GM19467 (cell line): Measurements from ENCODE around the gene AKT2.
"Not testable (repeated sequence)": the region's sequence is repeated elsewhere in the genome, so short reads cannot be mapped to it uniquely, and the experiment has no call there.

Experiments
- ATAC-seq: cut with Tn5 transposase; IDR thresholded peaks from one replicate; pipeline ENCODE4 v1.9.1; 2021; ENCODE audit warnings: mild to moderate bottlenecking, moderate library complexity; ENCODE audit not compliant: unreplicated experiment

The AKT2 gene

DNA sequence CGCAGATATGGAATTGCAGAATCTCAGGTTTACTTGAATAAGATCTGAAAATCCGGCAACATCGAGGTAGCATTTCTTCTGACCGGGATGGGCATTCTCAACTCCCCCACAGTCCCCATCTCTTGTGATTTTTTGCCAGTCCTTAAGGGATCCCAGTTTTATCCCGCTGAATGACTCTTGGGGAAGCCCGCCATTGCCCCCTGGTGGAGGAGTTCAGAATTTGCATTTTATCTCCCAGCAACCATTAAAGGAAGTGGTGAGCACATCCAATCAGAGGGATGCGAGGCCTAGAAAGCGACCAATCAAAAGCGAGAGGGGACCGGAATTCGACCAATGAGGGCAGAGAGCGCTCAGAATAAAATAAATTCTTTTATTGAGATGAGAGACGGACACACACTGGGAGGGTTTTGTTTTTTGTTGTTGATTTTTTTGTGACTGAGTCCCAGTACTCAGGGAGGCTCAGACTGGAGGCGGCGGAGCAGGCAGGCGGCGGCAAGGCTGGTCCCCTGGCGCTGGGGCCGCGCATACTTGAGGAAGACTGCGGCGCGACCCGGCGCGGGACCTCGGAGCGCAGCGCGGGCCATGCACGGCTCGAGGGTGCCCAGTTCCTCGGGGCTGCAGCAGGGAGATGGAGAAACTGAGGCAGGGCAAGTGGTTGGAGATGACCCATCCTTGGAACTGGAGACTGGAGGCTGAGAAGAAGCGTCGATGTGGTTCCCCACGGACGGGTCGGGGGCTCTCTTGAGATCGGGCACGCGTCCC is 63.1 kb downstream of the AKT2 start:
- ATAC-seq = no peak

DNA sequence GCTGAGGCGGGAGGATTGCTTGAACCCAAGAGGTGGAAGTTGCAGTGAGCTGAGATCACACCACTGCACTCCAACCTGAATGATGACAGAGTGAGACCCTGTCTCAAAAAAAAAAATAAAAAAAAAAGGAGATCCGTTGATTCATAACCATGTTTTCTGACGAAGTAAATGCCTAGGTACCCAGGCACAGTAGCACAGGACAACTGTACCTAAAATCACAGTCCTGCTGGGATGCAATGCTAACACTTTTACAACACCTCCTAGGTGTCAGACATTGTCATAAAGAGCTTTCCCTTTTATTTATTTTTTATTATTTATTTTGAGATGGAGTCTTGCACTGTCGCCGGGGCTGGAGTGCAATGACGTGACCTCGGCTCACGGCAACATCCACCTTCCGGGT is 64.5 kb downstream of the AKT2 start:
- ATAC-seq = no peak

DNA sequence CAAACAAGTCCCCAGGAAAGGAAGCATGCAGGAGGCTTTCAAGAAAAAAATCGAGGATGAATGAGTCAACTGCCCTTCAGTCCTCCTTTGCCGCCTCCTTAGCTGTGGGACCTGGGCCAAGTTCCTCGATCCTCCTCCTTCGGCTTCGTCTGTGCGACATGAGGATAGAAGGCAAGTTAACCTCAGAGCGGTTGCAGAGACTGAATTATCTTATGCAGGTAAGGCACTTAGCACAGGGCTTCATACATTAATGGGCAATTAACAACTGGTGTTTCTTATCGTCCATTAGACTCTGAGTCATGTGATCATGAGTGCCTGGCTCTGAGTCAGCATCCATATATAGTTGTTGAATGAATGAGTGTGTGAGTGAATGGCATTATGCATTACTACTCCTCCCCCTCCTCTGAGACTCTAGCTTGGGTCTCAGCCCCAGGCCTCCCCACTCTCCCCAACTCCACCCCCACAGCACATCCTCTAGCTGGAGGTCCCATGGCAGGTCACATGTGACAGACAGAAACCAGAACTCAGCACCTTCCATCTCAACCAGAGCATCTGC is 65.3 kb downstream of the AKT2 start:
- ATAC-seq = no peak

DNA sequence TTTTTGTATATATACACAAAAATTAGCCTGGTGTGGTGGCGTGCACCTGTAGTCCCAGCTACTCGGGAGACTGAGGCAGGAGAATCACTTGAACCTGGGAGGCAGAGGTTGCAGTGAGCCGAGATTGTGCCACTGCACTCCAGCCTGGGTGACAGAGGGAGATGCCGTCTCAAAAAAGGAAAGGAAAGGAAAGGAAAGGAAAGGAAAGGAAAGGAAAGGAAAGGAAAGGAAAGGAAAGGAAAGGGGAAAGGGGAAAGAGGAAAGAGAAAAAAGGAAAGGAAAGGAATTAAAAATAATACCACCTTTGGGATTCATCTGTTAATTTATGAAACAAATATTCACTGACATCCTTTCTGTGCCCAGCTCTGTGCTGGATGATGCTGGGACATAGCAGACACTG is 66.1 kb downstream of the AKT2 start:
- ATAC-seq = not testable (repeated sequence)

DNA sequence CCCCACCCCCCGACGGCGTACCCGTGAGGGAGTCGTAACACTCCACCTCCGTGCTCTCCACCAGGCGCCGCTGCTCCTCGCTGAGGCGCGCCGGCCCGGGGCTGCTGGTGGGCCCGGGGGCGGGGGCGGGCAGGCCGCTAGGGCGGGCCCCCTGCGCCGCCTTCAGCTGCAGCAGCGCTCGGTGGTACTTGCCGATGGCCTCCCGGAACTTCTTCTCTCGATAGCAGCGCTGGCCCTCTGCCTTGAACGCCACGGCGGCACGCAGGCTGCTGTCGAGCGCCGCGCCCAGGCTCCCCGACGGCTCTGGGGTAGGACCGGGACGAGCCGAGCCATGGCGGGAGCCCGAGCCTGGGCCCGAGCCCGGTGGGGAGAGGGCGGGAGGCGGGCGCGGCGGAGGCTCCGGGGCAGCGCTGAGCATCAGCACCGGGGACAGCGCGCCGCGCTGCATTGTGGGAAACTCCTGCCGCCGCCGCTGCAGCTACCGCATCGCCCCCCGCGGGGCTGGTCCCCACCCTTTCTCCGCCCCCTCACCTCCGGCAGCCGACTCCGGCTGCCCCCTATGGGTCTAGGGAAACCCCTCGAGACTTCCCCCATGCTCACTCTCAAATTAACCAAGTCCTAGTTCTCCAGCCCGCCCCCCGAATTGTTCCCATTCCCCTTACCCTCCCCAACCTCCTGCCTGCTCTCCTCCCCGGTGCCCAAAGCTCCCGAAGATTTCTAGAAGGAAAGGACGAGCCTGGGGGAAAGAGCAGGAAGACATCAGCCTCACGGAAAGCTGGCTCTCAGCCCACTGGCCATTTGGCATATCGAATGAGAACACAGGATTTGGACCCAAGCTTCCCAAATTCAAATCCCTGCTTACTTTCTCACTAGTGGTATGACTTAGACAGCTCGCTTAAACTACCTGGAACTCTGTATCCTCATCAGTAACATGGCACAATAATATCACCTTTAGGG is 66.9 kb downstream of the AKT2 start, which contains the start of gene TTC9B:
TSS of gene TTC9B (minus strand) at position 451 of the 957 bp plus-strand sequence. CDS start at position 448, 3 bp downstream.
- ATAC-seq = no peak

DNA sequence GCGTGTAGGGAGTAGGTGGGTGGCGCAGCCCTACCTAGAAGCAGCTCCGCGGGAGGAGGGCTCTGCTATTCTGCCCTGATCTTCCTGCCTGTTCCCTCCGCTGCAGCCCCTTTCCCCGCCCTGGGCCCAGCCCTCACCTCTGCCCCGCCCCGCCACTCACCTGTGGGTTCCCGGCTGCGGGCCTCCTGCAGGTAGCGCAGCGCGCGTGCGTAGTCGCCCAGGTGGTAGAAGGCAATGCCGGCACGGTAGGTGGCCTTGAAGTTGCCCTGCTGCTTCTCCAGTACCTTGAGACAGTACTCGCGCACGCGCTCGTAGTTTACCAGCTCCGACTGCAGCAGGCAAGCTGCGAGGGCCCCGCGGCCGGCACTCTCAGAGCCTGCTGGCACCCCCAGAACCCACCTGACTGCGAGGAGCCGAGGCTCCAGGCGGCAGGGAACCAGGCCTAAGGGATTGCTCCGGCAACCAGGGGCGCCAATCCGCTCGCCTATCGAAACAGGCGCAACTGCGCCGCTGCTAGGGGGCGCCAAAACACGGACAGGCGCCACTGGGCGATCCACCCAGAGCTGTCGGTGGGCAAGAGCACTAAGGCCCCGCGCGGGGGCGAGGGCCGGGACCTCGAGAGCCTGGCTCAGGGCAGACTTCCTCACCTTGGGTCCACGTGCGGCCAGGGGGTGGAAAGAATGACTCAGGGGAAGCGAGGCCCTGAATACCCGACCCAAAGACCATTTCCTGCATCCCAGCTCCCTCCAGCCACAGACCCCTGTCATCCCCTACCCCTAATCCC is 67.9 kb downstream of the AKT2 start:
- no peak for ATAC-seq

DNA sequence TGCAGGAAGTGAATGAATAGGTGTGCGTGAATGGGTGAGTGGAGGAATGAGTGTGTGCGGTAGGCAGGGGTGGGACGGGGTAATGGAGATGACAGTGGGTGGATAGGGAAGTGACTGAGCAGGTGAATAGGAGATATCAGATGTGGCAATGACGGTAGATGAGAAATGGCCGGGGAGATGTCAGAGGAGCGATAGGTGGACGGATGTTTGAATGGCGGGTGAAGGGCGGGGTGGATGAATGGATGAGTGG is 68.4 kb downstream of the AKT2 start:
- ATAC-seq = no peak

DNA sequence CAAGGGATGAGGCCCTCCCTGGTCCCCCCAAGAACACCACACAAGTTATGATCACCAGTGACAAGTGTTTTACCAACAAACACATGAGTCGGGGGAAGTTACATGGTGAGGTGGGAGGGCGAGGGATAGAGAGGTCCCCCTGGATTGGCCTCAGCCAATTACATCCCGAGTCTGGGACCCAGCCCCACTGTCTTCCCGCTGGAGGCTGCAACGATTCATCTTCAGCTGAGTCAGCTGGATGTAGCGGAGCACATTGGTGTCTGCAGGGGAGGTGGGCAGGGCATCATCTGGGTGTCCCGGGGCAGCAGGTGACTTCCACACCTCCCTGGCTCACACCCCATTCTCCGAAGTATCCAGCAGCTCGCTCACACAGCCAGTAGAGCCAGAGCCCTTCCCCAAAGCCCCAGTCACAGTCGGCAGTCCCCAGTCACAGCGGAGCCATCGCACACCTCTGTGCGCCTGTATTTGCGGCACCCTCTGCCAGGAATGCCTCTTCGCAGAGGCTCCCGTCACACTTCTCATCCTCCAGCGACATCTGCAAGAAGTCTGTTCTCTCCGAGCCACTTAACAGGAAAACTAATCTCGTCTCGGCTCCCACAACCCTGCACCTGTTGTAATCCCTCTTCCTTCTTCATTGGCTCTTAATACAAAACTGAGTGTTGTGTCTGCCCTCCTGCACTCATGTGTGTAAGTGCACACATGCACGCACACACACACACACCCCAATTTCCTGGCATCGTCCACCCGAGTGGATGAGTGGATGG is 69.0 kb downstream of the AKT2 start:
- ATAC-seq = no peak

DNA sequence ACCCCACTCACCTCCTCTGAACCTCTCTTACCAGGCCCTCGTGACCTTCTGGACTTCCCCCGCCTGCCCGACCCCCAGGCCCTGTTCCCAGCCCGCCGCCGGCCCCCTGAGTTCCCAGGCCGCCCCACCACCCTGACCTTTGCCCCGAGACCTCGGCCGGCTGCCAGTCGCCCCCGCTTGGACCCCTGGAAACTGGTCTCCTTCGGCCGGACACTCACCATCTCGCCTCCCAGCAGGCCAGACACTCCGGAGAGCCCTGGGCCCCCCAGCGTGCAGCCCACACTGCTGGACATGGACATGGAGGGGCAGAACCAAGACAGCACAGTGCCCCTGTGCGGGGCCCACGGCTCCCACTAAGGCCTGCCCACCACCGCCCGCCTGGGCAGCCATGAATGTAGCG is 70.2 kb downstream of the AKT2 start:
- ATAC-seq = no peak

DNA sequence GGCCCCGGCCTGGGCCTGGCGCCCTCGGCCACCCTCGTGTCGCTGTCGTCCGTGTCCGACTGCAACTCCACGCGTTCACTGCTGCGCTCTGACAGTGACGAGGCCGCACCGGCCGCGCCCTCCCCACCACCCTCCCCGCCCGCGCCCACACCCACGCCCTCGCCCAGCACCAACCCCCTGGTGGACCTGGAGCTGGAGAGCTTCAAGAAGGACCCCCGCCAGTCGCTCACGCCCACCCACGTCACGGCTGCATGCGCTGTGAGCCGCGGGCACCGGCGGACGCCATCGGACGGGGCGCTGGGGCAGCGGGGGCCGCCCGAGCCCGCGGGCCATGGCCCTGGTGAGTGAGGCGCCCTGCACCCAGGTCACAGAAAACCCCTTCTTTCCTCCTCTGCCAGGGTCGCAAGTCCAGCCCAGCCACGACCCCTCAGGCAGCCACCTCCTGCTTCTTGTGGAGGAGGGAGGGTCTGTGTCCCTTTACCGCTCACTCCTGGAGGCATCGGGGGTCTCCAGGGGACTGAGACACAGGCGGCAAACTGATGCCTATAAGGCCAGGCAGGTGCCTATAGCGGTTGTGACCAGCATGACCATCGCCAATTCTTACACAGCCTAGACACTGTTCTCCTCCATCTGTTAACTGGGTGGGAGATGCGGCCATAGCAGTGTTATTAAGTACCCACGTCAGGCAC is 71.1 kb downstream of the AKT2 start:
- no peak for ATAC-seq

DNA sequence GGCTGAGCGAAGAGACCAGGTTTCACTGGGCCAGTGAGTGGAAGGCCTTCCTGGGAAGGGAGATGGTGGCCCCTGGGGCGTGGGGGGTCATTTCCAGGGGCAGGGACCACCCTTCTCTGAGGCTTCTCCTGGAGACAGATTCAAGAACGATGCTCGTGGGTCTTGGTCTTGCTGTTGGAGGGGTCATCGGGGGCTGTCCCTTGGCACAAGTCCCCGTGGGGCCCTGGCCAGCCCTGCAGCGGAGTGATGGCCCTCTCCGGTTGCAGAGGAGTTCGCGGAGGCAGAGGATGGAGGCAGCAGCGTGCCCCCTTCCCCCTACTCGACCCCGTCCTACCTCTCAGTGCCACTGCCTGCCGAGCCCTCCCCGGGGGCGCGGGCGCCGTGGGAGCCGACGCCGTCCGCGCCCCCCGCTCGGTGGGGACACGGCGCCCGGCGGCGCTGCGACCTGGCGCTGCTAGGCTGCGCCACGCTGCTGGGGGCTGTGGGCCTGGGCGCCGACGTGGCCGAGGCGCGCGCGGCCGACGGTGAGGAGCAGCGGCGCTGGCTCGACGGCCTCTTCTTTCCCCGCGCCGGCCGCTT is 71.8 kb downstream of the AKT2 start:
- ATAC-seq = no peak

DNA sequence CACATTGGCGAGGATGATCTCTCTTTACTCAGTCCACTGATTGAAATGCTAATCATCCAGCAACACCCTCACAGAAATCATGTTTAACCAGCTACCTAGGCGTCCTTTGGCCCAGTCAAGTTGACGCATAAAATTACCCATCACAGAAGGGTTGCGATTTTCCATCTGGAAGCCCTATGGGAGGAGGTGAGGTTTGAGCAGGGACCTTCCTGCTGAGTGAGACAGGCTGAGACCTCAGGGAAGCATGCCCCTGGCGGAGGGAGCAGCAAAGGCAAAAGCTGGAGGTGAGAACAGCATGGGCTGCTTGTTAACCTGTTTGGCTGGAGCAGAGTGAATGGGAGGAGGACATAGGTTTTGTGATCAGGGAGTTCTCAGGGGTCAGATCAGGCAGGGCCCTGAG is 74.3 kb downstream of the AKT2 start:
- no peak for ATAC-seq

DNA sequence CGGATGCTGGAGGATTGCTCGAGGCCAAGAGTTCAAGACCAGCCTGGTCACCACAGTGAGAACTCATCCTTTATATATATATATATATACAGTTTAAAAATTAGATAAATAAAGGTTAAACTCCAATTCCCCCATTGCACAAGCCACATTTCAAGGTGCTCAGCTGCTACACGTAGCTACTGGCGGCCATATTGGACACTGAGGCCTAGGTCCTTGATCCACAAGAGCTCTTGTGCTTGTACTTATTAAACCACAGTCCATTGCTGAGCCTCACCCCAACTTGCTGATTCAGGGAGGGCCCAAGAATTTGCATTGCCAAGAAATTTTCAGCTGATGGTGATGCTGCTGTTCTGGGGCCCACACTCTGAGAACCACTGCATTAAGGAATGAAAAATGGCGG is 76.5 kb downstream of the AKT2 start:
- no peak for ATAC-seq

DNA sequence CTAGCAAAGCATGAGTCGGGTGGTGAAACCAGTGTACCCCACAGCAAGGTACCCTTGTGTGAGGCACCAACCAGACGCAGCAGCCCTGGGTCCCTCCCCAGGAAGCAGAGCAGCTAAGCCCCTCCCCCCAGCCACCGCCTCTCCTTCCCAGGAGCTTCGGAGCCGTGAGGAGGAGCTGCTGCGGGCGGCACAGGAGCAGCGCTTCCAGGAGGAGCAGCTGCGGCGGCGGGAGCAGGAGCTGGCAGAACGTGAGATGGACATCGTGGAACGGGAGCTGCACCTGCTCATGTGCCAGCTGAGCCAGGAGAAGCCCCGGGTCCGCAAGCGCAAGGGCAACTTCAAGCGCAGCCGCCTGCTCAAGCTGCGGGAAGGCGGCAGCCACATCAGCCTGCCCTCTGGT is 79.4 kb downstream of the AKT2 start:
- no peak for ATAC-seq

DNA sequence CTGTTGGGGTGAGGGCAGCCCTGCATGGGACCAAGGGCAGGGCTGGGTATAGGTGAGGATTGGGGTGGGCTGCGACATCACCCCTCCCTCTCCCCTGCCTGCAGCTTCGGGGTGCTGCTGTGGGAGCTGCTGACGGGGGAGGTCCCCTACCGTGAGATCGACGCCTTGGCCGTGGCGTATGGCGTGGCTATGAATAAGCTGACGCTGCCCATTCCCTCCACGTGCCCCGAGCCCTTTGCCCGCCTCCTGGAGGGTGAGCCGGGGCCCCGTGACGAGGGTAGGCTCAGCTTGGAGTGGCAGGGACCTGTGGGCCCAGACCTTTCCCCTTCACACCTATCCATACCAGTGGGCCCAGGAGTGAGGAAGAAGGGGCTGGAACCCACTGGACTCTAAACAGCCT is 80.8 kb downstream of the AKT2 start:
- no peak for ATAC-seq

DNA sequence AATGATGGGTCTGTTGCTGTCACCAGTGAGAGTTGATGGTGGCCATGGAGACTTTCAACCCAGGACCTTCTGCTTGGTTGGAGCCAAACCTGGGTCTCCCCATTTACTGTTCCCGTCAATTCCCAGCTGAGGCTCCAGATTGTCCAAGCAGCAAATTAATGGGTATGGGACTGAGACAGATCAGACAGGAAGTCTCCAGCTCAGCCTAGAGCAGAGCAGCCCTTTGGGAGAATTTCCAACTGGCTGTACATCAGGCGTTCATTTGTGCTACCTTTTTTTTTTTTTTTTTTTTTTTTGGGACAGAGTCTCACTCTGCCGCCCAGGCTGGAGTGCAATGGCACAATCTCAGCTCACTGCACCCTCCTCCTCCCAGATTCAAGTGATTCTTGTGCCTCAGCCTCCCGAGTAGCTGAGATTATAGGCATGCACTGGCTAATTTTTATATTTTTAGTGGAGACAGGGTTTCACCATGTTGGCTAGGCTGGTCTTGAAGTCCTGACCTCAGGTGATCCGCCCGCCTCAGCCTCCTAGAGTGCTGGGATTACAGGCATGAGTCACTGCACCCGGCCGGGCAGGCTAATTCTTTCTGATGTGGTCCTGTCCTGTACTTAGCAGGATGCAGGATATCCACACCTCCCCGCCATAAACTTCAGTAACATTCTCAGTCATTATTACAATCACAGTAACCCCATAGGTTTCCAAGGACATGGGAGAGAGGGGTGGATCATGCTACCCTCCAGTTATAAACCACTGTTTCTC is 84.6 kb downstream of the AKT2 start:
- no peak for ATAC-seq

DNA sequence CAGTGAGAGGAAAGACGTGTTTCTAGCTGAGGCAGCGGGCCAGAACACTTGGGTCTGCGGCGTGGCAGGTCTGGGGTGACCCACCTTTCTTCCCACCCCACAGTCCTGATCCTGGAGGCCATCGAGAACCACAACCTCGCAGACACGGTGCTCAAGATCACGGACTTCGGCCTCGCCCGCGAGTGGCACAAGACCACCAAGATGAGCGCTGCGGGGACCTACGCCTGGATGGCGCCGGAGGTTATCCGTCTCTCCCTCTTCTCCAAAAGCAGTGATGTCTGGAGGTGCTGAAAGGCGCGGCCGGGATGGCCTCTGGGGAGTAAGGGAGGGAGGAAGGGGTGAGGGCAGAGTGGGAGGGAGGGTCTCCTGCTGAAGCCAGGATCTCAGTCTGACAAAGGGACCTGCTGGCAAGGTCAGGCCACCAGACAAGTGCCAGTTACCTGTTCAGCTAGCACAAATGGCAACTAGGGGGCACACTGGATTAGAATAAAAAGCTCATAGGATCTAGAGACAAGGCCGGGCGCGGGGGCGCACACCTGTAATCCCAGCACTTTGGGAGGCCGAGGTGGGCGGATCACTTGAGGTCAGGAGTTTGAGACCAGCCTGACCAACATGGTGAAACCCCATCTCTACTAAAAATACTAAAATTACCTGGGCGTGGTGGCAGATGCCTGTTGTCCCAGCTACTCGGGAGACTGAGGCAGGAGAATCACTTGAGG is 86.7 kb downstream of the AKT2 start:
- no peak for ATAC-seq

DNA sequence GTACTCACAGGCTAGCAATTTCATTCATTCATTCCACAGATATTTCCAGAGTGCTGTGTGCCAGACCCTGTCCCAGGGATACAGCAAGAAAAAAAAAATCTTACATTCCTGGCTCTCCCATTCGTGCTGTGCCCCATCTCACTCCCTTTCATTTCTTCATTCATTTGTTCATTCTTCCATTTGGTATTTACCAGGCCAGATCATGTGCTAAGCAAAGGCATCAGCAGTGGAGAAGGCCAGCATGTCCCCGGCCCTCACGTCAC is 91.6 kb downstream of the AKT2 start:
- no peak for ATAC-seq
